ENCODE measurements around the gene SV2C.

DNA sequence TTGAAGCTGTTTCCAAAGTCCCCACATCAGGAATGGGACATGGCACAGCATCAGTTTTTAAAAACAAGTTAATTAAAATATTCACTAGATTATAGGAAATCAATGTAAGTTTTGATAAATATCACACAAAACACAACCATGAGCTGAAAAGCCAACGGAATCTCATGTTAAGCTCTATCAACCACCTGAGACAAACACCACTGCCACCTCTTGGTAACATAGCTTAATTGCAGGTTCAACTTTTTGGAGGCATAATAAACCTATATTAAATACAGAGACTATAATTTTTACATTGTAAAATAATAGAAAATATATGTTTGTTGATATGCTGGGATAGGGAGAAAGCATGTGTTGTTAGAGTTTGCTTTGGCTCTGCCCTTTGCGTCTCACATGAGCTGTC, 126.1 kb downstream of the SV2C start:
- TF ChIP-seq CTCF (IDR thresholded peaks at IDR 0.05; ENCODE audit: low read length) (peak; percentile 27; the same call in 1 of the 2 replicates), EZH2phosphoT487 (IDR thresholded peaks at IDR 0.05; ENCODE audit: low read length) (no peak), EZH2 (optimal IDR thresholded peaks at IDR 0.05; ENCODE audit: low read depth, low read length) (no peak)
